HG02885 (cell line): ENCODE data around the gene LSM14B.
A peak's percentile ranks its signal among the peaks of the same experiment; 100 is the strongest.

Experiments
- ATAC-seq: cut with Tn5 transposase; IDR thresholded peaks from one replicate; pipeline ENCODE4 v1.9.1; 2021; ENCODE audit warnings: mild to moderate bottlenecking; ENCODE audit not compliant: unreplicated experiment, poor library complexity

Gene LSM14B

GRCh38 chr20:62178316-62179161 lies 56.3 kb downstream of the LSM14B start:
- no peak for ATAC-seq

GRCh38 chr20:62179162-62179504 lies 56.9 kb downstream of the LSM14B start:
- no peak for ATAC-seq

- no peak for ATAC-seq
Observed at GRCh38 chr20:62181808-62182207, 59.5 kb downstream of the LSM14B start.

- ATAC-seq = peak; percentile 94
Observed at GRCh38 chr20:62182469-62183425, 60.5 kb downstream of the LSM14B start, which contains the start of gene MTG2. MTG2 (plus strand) TSS chr20:62183028; CDS start chr20:62193421, 10,393 bp downstream.

- no peak for ATAC-seq
Observed at GRCh38 chr20:62183426-62184142, 61.3 kb downstream of the LSM14B start.
